SIG-M5 (cell line): Measurements from ENCODE around the gene TTC38.

Source experiments
- DNase-seq: peaks from one replicate; lab custom pipeline; 2025; lab: John Stamatoyannopoulos, UW

The TTC38 gene

GRCh38 chr22:46329616-46330015 lies 61.8 kb downstream of the TTC38 start:
- DNase-seq = no peak

GRCh38 chr22:46330426-46330825 lies 62.6 kb downstream of the TTC38 start:
- no peak for DNase-seq

GRCh38 chr22:46331496-46331895 lies 63.7 kb downstream of the TTC38 start:
- DNase-seq = no peak

GRCh38 chr22:46335201-46336118 lies 67.7 kb downstream of the TTC38 start, which contains the start of gene TRMU:
Gene TRMU, plus strand, starts transcription at chr22:46335714. Its CDS starts 51 bp downstream, at chr22:46335765.
- no peak for DNase-seq

DNA sequence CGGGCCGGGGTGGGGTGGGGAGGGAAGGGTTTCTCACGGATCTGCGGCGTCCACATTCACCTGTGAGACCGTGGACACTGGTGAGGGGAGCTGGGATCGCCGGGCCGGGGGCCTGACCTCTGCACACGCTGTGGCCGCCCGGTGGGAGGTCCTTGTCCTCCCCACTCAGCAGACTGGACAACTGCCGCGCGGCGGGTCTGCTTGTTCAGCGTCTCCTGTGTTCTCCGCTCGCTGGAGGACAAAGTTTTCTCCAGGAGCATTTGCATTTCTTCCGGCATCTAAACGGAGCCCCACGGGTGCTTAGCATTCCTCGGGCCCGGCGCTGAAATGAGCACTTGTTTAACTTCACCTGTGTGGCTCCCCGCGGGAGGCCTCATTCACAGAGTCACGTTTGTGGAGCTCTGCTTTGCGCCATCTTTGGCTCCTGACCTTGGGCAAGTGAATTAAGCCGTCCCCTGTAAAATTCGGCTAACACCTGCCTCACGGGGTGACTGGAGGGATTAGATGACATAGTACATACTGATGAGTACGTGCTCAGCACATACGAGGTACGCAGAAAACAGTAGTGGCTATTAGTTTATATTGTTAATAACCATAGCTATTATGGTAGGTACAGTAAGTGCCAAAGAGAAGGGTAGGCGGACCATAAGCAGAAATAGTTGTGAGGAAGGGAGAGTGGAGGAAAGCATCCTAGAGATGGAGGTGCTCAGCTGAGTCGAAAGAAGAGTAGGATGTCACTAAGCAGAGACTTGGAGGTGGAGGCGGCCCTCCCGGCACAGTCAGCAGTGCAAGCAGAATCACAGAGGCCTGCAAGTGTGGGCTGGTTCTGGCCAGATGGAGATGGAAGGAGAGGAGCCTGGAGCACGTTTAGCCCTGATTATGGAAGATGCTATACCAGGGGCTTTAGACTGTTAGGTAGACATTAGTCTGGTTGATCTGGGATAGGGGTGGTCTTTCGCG lies 68.6 kb downstream of the TTC38 start:
- no peak for DNase-seq

- no peak for DNase-seq
These were observed 70.1 kb downstream of the TTC38 start for GRCh38 chr22:46337870-46338269.

DNA sequence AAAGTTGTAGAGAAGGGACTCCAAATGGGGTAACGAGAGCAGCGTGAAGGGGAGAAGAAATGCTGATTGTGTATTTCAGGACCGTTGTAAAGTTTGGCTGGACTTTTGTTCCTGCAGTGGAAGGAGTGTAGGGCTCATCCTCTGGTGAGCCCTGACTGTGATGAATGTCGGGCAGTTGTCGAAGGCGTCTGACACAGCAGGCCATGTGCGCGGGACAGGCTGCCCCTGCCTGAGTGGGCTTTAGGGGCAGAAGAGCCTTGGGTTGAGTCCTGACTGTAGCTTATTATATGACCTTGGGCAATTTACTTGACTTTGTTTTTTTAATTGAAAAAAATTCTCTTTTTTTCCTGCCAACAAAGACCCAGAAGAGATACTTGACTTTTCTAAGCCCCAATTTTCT lies 70.8 kb downstream of the TTC38 start:
- no peak for DNase-seq

DNA sequence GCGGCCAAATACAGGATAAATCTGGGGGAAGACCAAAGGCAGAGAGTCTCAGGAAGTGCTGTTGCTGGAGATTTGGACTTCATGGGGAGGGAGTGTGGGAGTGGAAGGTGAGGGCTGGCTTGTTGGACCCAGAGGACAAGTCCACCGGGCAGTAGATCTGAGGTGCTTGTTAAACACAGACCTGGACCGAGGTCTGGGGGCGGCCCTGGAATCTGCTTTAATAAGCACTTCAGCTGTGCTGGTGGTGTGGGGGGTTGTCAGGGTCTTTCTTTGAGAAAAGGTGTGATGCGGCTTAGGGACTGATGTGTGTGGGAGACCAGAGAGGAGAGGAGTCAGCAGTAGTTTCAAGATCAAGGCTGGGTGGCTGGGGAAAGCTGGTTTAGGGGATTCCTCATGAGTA lies 72.1 kb downstream of the TTC38 start:
- DNase-seq = no peak

GRCh38 chr22:46340676-46341075 lies 72.9 kb downstream of the TTC38 start:
- DNase-seq = no peak
